Fibroblast of villous mesenchyme (primary cell): ENCODE data around the gene MIX23. TPM values are rescaled to one million over a fixed set of nuclear protein-coding genes. Genes with fewer than 3 reads are reported as not detected.
"Not testable (repeated sequence)": the region's sequence is repeated elsewhere in the genome, so short reads cannot be mapped to it uniquely, and the experiment has no call there.

Experiments used
- DNase-seq: peaks from one replicate; pipeline ENCODE4 v3.0.0-alpha.2; 2010; ENCODE audit warnings: low read depth
- H3K4me3 ChIP-seq: 2 replicates; pipeline ENCODE4 v1.5.1; 2011; ENCODE audit warnings: low read depth, mild to moderate bottlenecking, low read length
- CTCF ChIP-seq: IDR thresholded peaks from 2 replicates; pipeline ENCODE4 v1.5.1; 2012; ENCODE audit warnings: low read depth, mild to moderate bottlenecking, low read length; ENCODE audit not compliant: insufficient read depth
- total RNA-seq: library from RNA; depleted of rRNA; stranded (reverse); fragments of >200 nt; gene quantifications from 2 replicates; pipeline ENCODE4 v1.2.3, GENCODE V29; 2012

The MIX23 gene
- total RNA-seq, 1 donor = 36.3 TPM

- TF ChIP-seq CTCF = no peak
- H3K4me3 ChIP-seq = no peak overlapping the region
- DNase-seq = no peak
Measured at GRCh38 chr3:122389197-122389596, 6.2 kb upstream of the MIX23 start.

- no peak for DNase-seq
- no peak overlapping the region for H3K4me3 ChIP-seq
- TF ChIP-seq CTCF = no peak
Measured at GRCh38 chr3:122387709-122388108, 4.7 kb upstream of the MIX23 start.

GRCh38 chr3:122383771-122384697, 1.0 kb upstream of the MIX23 start, which contains the start of gene FAM162A:
Gene FAM162A, plus strand, starts transcription at chr3:122384182. Its CDS starts 84 bp downstream, at chr3:122384266.
- TF ChIP-seq CTCF = peak; percentile 46
- peak within 1 kb of the TSS; percentile 97 for H3K4me3 ChIP-seq
- DNase-seq = peak; percentile 84

GRCh38 chr3:122377975-122378374, 5.1 kb downstream of the MIX23 start:
- no peak for DNase-seq
- no peak for TF ChIP-seq CTCF
- H3K4me3 ChIP-seq = no peak overlapping the region

- H3K4me3 ChIP-seq = no peak overlapping the region
- no peak for DNase-seq
- no peak for TF ChIP-seq CTCF
Measured at GRCh38 chr3:122374034-122374433, 9.0 kb downstream of the MIX23 start.

GRCh38 chr3:122366379-122366749, 16.7 kb downstream of the MIX23 start:
- no peak overlapping the region for H3K4me3 ChIP-seq
- TF ChIP-seq CTCF = no peak
- DNase-seq = no peak

GRCh38 chr3:122365582-122366378, 17.3 kb downstream of the MIX23 start:
- not testable (repeated sequence) for H3K4me3 ChIP-seq
- DNase-seq = peak; percentile 59
